ENCODE data around the gene COG2.

DNA sequence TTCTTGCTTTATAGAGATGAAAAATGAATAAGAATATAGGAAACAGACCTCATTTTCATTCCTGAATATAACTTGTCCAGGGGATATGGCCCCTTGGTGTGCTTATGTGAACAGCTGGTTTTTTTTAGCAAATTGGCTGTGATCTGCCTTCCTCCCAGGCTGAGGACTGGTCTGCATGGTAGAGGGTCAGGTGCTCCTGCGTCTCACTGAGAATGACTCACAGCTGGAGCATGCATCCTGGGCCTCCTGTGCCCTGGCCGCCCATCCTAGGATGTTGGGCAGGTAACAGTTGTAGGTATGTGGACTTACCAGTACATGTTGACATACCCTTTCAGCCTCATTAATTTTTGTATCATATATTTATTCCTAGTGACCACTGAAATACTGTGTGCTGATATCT lies 41.9 kb downstream of the COG2 start:
- TF ChIP-seq, protein P1, sequence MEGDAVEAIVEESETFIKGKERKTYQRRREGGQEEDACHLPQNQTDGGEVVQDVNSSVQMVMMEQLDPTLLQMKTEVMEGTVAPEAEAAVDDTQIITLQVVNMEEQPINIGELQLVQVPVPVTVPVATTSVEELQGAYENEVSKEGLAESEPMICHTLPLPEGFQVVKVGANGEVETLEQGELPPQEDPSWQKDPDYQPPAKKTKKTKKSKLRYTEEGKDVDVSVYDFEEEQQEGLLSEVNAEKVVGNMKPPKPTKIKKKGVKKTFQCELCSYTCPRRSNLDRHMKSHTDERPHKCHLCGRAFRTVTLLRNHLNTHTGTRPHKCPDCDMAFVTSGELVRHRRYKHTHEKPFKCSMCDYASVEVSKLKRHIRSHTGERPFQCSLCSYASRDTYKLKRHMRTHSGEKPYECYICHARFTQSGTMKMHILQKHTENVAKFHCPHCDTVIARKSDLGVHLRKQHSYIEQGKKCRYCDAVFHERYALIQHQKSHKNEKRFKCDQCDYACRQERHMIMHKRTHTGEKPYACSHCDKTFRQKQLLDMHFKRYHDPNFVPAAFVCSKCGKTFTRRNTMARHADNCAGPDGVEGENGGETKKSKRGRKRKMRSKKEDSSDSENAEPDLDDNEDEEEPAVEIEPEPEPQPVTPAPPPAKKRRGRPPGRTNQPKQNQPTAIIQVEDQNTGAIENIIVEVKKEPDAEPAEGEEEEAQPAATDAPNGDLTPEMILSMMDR (IDR thresholded peaks at IDR 0.05), result no peak
- TF ChIP-seq POLR2A (IDR thresholded peaks at IDR 0.05) (no peak), POLR2AphosphoS5 (IDR thresholded peaks at IDR 0.05; ENCODE audit: insufficient read depth in 1 of 2, low read depth in 1 of 2) (no peak)
